Smooth muscle cell (in vitro differentiated cells): ENCODE data around the gene TTC21B. TPM values are rescaled to one million over a fixed set of nuclear protein-coding genes. Genes with fewer than 3 reads are reported as not detected.

Experiments
- DNase-seq: peaks from one replicate; lab custom pipeline; 2025; ENCODE audit not compliant: unreplicated experiment; lab: John Stamatoyannopoulos, UW
- H2AFZ ChIP-seq: fragments of 200-600 bp; sonication (generic); 2 replicates; pipeline ENCODE4 v1.6.0; 2016; ENCODE audit warnings: antibody characterized with exemption, low read depth, mild to moderate bottlenecking
- H3F3A ChIP-seq: fragments of 200-600 bp; sonication (generic); 2 replicates; pipeline ENCODE4 v1.6.0; 2017; ENCODE audit warnings: antibody characterized with exemption, low read depth
- H3K27ac ChIP-seq: fragments of 200-600 bp; sonication (generic); 2 replicates; pipeline ENCODE4 v1.5.1; 2016; ENCODE audit warnings: low read depth, mild to moderate bottlenecking
- H3K27me3 ChIP-seq: fragments of 200-600 bp; sonication (generic); 2 replicates; pipeline ENCODE4 v1.6.1; 2016; ENCODE audit warnings: low read depth, mild to moderate bottlenecking
- H3K36me3 ChIP-seq: fragments of 200-600 bp; sonication (generic); 2 replicates; pipeline ENCODE4 v1.5.1; 2016; ENCODE audit warnings: low read depth
- H3K4me1 ChIP-seq: fragments of 200-600 bp; sonication (generic); 2 replicates; pipeline ENCODE4 v1.5.1; 2016; ENCODE audit warnings: low read depth
- H3K4me2 ChIP-seq: fragments of 200-600 bp; sonication (generic); 2 replicates; pipeline ENCODE4 v1.6.0; 2016; ENCODE audit warnings: mild to moderate bottlenecking
- H3K4me3 ChIP-seq: fragments of 200-600 bp; sonication (generic); 2 replicates; pipeline ENCODE4 v1.5.1; 2016; ENCODE audit warnings: mild to moderate bottlenecking
- H3K79me2 ChIP-seq: fragments of 200-600 bp; sonication (generic); 2 replicates; pipeline ENCODE4 v1.6.0; 2016; ENCODE audit warnings: low read depth, mild to moderate bottlenecking
- H3K9ac ChIP-seq: fragments of 200-600 bp; sonication (generic); 2 replicates; pipeline ENCODE4 v1.6.0; 2016; ENCODE audit warnings: low read depth
- H3K9me3 ChIP-seq: fragments of 200-600 bp; sonication (generic); replicated peaks from 2 replicates; pipeline ENCODE4 v1.5.1; 2016; ENCODE audit warnings: low read depth
- H4K20me1 ChIP-seq: fragments of 200-600 bp; sonication (generic); 2 replicates; pipeline ENCODE4 v1.6.0; 2016; ENCODE audit warnings: low read depth
- WGBS: methylation state at CpG from one replicate; pipeline ENCODE4 v1.1.7; 2016; ENCODE audit warnings: low lambda C conversion rate; 5-methylcytosine and 5-hydroxymethylcytosine counted together
- polyA plus RNA-seq: library from polyadenylated mRNA; unstranded; fragments of >200 nt; fragmentation: Nextera tagmentation; extraction: Ambion mirVana; gene quantifications from 2 replicates; pipeline ENCODE4 v1.2.1, GENCODE V29; 2016
- total RNA-seq: library from RNA; depleted of rRNA; stranded (reverse); fragments of >200 nt; gene quantifications from 2 replicates; pipeline ENCODE4 v1.2.3, GENCODE V29; 2014
- TF ChIP-seq, protein P1 (sequence below): fragments of 200-600 bp; sonication (generic); IDR thresholded peaks from 2 replicates; pipeline ENCODE4 v1.5.1; 2017; ENCODE audit warnings: borderline replicate concordance, mild to moderate bottlenecking, antibody characterized with exemption; ENCODE audit not compliant: insufficient read depth, poor library complexity, severe bottlenecking

The TTC21B gene
- total and polyA plus RNA-seq, 2 experiments from 2014 or later, result 5.5 to 48.0 TPM

DNA sequence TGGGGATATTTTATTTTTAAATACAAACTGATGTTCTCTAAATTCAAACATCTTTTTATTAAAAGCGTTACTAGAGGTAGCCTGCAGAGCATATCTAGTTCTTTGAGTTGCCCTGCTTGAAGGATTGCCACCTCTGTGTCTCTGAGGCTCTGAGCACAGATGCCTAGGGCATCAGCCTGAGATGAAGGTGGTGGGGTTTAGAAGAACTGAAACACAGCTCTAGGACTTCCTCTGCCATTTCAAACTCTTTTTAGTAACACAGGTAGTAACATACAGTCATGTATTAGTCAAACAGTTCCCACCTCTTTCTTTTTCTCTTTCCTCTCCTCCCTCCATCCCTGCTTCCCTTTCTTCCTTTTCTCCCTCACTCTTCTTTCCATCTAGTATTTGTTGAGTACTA, 57.6 kb downstream of the TTC21B start:
- no peak overlapping the region for H3K9ac ChIP-seq
- H2AFZ ChIP-seq, result no peak overlapping the region
- no peaks in the 10 kb centered on the region for H3K4me1 ChIP-seq
- H3K27ac ChIP-seq, result no peak overlapping the region
- no peaks in the 10 kb centered on the region for H4K20me1 ChIP-seq
- H3K27me3 ChIP-seq, result no peaks in the 10 kb centered on the region
- peaks cover 4% of the 10 kb centered on the region for H3K36me3 ChIP-seq
- 100% methylated on average over 1 of the region's 1 CpG for WGBS
- no peaks in the 10 kb centered on the region for H3K9me3 ChIP-seq
- DNase-seq, result no peak
- no peaks in the 10 kb centered on the region for H3K79me2 ChIP-seq
- TF ChIP-seq, protein P1, sequence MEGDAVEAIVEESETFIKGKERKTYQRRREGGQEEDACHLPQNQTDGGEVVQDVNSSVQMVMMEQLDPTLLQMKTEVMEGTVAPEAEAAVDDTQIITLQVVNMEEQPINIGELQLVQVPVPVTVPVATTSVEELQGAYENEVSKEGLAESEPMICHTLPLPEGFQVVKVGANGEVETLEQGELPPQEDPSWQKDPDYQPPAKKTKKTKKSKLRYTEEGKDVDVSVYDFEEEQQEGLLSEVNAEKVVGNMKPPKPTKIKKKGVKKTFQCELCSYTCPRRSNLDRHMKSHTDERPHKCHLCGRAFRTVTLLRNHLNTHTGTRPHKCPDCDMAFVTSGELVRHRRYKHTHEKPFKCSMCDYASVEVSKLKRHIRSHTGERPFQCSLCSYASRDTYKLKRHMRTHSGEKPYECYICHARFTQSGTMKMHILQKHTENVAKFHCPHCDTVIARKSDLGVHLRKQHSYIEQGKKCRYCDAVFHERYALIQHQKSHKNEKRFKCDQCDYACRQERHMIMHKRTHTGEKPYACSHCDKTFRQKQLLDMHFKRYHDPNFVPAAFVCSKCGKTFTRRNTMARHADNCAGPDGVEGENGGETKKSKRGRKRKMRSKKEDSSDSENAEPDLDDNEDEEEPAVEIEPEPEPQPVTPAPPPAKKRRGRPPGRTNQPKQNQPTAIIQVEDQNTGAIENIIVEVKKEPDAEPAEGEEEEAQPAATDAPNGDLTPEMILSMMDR, result no peak
- H3K4me2 ChIP-seq, result no peak overlapping the region
- no peaks in the 10 kb centered on the region for H3F3A ChIP-seq
- no peak overlapping the region for H3K4me3 ChIP-seq

DNA sequence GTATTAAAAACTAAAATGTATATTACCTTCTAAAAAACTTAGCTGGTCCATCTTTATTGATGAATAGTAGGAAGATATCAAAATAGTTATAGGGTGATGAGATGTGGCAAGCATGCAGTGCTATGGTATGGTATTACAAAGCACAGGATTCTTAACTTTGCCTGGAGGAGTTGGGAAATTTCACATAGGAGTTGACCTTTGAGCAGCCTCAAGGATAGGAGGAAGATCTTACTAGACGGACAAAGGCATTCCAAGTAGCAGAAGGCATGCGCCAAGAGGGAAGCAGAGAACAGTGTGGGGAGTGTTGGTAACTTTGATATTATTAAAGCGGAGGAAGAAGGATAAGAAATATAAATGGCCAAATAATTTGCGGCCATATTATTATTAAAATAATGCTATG, 60.0 kb downstream of the TTC21B start:
- Histone ChIP-seq H3K27me3 (no peaks in the 10 kb centered on the region), H3K27ac (no peak overlapping the region), H3K4me1 (no peaks in the 10 kb centered on the region), H3K9me3 (no peaks in the 10 kb centered on the region), H4K20me1 (no peaks in the 10 kb centered on the region), H3K4me2 (no peak overlapping the region), H3K4me3 (no peak overlapping the region), H3K79me2 (no peaks in the 10 kb centered on the region), H2AFZ (no peak overlapping the region), H3K36me3 (peaks cover 11% of the 10 kb centered on the region), H3F3A (no peaks in the 10 kb centered on the region), H3K9ac (no peak overlapping the region)
- TF ChIP-seq, protein P1, result no peak
- no peak for DNase-seq
- WGBS, result 91% methylated on average over 4 of the region's 4 CpGs

DNA sequence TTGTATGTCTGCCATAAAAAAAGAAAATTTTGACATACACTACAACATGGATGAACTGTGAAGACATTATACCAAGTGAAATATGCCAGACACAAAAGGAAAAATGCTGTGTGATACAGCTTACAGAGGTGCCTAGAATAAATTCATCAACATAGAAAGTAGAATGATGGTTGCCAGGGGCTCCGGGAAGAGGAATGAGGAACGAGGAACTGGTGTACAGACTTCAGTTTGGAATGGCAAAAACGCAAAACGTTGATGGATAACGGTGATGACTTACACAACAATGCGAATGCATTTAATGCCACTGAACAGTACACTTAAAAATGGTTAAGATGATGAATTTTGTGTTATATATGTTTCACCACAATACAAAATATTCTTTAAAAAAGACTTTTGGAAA, 61.0 kb downstream of the TTC21B start:
- no peak overlapping the region for H3K9ac ChIP-seq
- H2AFZ ChIP-seq, result no peak overlapping the region
- peaks cover 15% of the 10 kb centered on the region for H3K36me3 ChIP-seq
- no peaks in the 10 kb centered on the region for H3K4me1 ChIP-seq
- no peak overlapping the region for H3K4me3 ChIP-seq
- no peak overlapping the region for H3K4me2 ChIP-seq
- TF ChIP-seq, protein P1, result no peak
- H3K9me3 ChIP-seq, result no peaks in the 10 kb centered on the region
- no peaks in the 10 kb centered on the region for H3F3A ChIP-seq
- H3K27me3 ChIP-seq, result no peaks in the 10 kb centered on the region
- H3K27ac ChIP-seq, result no peak overlapping the region
- WGBS, result 94% methylated on average over 6 of the region's 6 CpGs
- no peaks in the 10 kb centered on the region for H3K79me2 ChIP-seq
- H4K20me1 ChIP-seq, result no peaks in the 10 kb centered on the region
- DNase-seq, result no peak

DNA sequence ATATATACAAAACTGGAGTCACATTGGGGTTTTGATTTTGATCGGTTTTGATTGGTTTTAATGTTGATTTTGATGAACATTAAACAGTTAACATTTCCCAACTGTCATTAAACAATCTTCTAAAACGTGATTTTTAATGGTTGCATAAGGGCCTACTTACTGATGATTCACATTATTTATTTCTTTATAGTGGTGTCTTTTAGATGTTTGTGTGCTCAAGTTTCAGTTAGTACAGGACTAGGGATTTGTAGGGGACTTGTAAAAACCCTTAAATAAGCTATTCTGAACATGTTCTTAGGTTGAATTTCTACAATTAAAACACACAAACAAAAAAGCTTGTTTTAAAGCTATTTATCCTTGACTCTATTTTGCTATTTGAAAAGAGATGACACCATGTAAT, 61.6 kb downstream of the TTC21B start:
- H3K9me3 ChIP-seq, result no peaks in the 10 kb centered on the region
- no peak overlapping the region for H3K27ac ChIP-seq
- no peak overlapping the region for H2AFZ ChIP-seq
- peaks cover 15% of the 10 kb centered on the region for H3K36me3 ChIP-seq
- DNase-seq, result no peak
- H3K27me3 ChIP-seq, result no peaks in the 10 kb centered on the region
- no peaks in the 10 kb centered on the region for H4K20me1 ChIP-seq
- WGBS, result 86% methylated on average over 2 of the region's 2 CpGs
- H3K4me2 ChIP-seq, result no peak overlapping the region
- no peak overlapping the region for H3K9ac ChIP-seq
- TF ChIP-seq, protein P1, result no peak
- H3K79me2 ChIP-seq, result no peaks in the 10 kb centered on the region
- H3K4me1 ChIP-seq, result no peaks in the 10 kb centered on the region
- no peak overlapping the region for H3K4me3 ChIP-seq
- H3F3A ChIP-seq, result no peaks in the 10 kb centered on the region
